ENCODE measurements around the gene VGF.
"Not testable (repeated sequence)": the region's sequence is repeated elsewhere in the genome, so short reads cannot be mapped to it uniquely, and the experiment has no call there.

Gene VGF

GRCh38 chr7:101165075-101165957 lies at the start of gene VGF:
Gene VGF (minus strand): TSS chr7:101165569. CDS start chr7:101164843, 726 bp downstream.
- peak; percentile 82 to 93 (median 82) for DNase-seq (ENCODE audit: low read depth in 3 of 3)

GRCh38 chr7:101212014-101212413 lies 46.6 kb upstream of the VGF start:
- DNase-seq (ENCODE audit: low read depth in 3 of 3): no peak

GRCh38 chr7:101211501-101211900 lies 46.1 kb upstream of the VGF start:
- no peak for DNase-seq (ENCODE audit: low read depth in 3 of 3)

- no peak for DNase-seq (ENCODE audit: low read depth in 3 of 3)
These were observed 44.8 kb upstream of the VGF start for GRCh38 chr7:101210143-101210542.

GRCh38 chr7:101208794-101209193 lies 43.4 kb upstream of the VGF start:
- no peak for DNase-seq (ENCODE audit: low read depth in 3 of 3)

- no peak for DNase-seq (ENCODE audit: low read depth in 3 of 3)
These were observed 42.1 kb upstream of the VGF start for GRCh38 chr7:101207459-101207858.

- no peak for DNase-seq (ENCODE audit: low read depth in 3 of 3)
These were observed 41.3 kb upstream of the VGF start for GRCh38 chr7:101206665-101207042.

GRCh38 chr7:101205901-101206664 lies 40.7 kb upstream of the VGF start:
- DNase-seq (ENCODE audit: low read depth in 3 of 3): no peak

- not testable (repeated sequence) for DNase-seq (ENCODE audit: low read depth in 3 of 3)
These were observed 38.7 kb upstream of the VGF start for GRCh38 chr7:101203740-101204738.

- no peak for DNase-seq (ENCODE audit: low read depth in 3 of 3)
These were observed 37.2 kb upstream of the VGF start for GRCh38 chr7:101202603-101202918.

- no peak for DNase-seq (ENCODE audit: low read depth in 3 of 3)
These were observed 36.6 kb upstream of the VGF start for GRCh38 chr7:101201695-101202602.

- DNase-seq (ENCODE audit: low read depth in 3 of 3): no peak
These were observed 35.7 kb upstream of the VGF start, which contains the start of gene MOGAT3 for GRCh38 chr7:101200862-101201599. Gene MOGAT3 (minus strand): TSS chr7:101201036. CDS start chr7:101200854, 182 bp downstream.

- DNase-seq (ENCODE audit: low read depth in 3 of 3): no peak
These were observed 35.1 kb upstream of the VGF start for GRCh38 chr7:101200504-101200861.

GRCh38 chr7:101199522-101199921 lies 34.2 kb upstream of the VGF start:
- not testable (repeated sequence) for DNase-seq (ENCODE audit: low read depth in 3 of 3)

GRCh38 chr7:101198476-101198875 lies 33.1 kb upstream of the VGF start:
- no peak for DNase-seq (ENCODE audit: low read depth in 3 of 3)

- no peak for DNase-seq (ENCODE audit: low read depth in 3 of 3)
These were observed 32.6 kb upstream of the VGF start for GRCh38 chr7:101197991-101198390.

GRCh38 chr7:101195884-101196283 lies 30.5 kb upstream of the VGF start:
- no peak for DNase-seq (ENCODE audit: low read depth in 3 of 3)

- no peak for DNase-seq (ENCODE audit: low read depth in 3 of 3)
These were observed 23.7 kb upstream of the VGF start for GRCh38 chr7:101189109-101189508.

GRCh38 chr7:101186844-101187428 lies 21.6 kb upstream of the VGF start:
- no peak for DNase-seq (ENCODE audit: low read depth in 3 of 3)

GRCh38 chr7:101186194-101186593 lies 20.8 kb upstream of the VGF start:
- DNase-seq (ENCODE audit: low read depth in 3 of 3): no peak
